Measurements from ENCODE around the gene DTNB. TPM values are rescaled to one million over a fixed set of nuclear protein-coding genes. Genes with fewer than 3 reads are reported as not detected.

The DTNB gene
- total RNA-seq, 4 donors from 2014 or later, result 12.4 to 28.8 (median 14.9) TPM

- Histone ChIP-seq H3K27me3 (no peaks in the 10 kb centered on the region), H3K9me3 (no peaks in the 10 kb centered on the region), H3K36me3 (no peaks in the 10 kb centered on the region), H3K4me1 (no peaks in the 10 kb centered on the region), H3K4me3 (no peak overlapping the region), H3K27ac (no peak overlapping the region)
- TF ChIP-seq POLR2A (IDR thresholded peaks at IDR 0.05) (no peak), CTCF (IDR thresholded peaks at IDR 0.05) (no peak)
- intact Hi-C loops (cut with DNase I; ENCODE audit: low total_unique reads), result no loop called here
- DNase-seq, result no peak
Observed at GRCh38 chr2:25497918-25498407, 175.4 kb downstream of the DTNB start.

- H3K4me3 ChIP-seq, result no peak overlapping the region
- H3K27me3 ChIP-seq, result no peaks in the 10 kb centered on the region
- no peak for DNase-seq
- no peaks in the 10 kb centered on the region for H3K36me3 ChIP-seq
- intact Hi-C loops (cut with DNase I; ENCODE audit: low total_unique reads), result no loop called here
- H3K27ac ChIP-seq, result no peak overlapping the region
- no peaks in the 10 kb centered on the region for H3K9me3 ChIP-seq
- TF ChIP-seq CTCF (IDR thresholded peaks at IDR 0.05) (no peak), POLR2A (IDR thresholded peaks at IDR 0.05) (no peak)
- no peaks in the 10 kb centered on the region for H3K4me1 ChIP-seq
Observed at GRCh38 chr2:25497229-25497917, 176.0 kb downstream of the DTNB start.

GRCh38 chr2:25494616-25495015, 178.8 kb downstream of the DTNB start:
- intact Hi-C loops (cut with DNase I; ENCODE audit: low total_unique reads), result no loop called here
- no peak for TF ChIP-seq POLR2A (IDR thresholded peaks at IDR 0.05)

GRCh38 chr2:25493207-25493606, 180.2 kb downstream of the DTNB start:
- H3K27me3 ChIP-seq, result no peaks in the 10 kb centered on the region
- H3K9me3 ChIP-seq, result no peaks in the 10 kb centered on the region
- H3K4me1 ChIP-seq, result no peaks in the 10 kb centered on the region
- no peak overlapping the region for H3K27ac ChIP-seq
- no peak for DNase-seq
- intact Hi-C loops (cut with DNase I; ENCODE audit: low total_unique reads), result no loop called here
- no peaks in the 10 kb centered on the region for H3K36me3 ChIP-seq
- TF ChIP-seq POLR2A (IDR thresholded peaks at IDR 0.05) (no peak), CTCF (IDR thresholded peaks at IDR 0.05) (no peak)
- H3K4me3 ChIP-seq, result no peak overlapping the region

More at GRCh38 chr2:25494616-25495015, 178.8 kb downstream of the DTNB start:
- no peak overlapping the region for H3K4me3 ChIP-seq
- no peaks in the 10 kb centered on the region for H3K4me1 ChIP-seq
- no peaks in the 10 kb centered on the region for H3K36me3 ChIP-seq
- no peak overlapping the region for H3K27ac ChIP-seq
- no peak for DNase-seq
- H3K27me3 ChIP-seq, result no peaks in the 10 kb centered on the region
- H3K9me3 ChIP-seq, result no peaks in the 10 kb centered on the region

GRCh38 chr2:25492726-25493125, 180.7 kb downstream of the DTNB start:
- TF ChIP-seq POLR2A (IDR thresholded peaks at IDR 0.05) (no peak), CTCF (IDR thresholded peaks at IDR 0.05) (no peak)
- DNase-seq, result no peak
- Histone ChIP-seq H3K27me3 (no peaks in the 10 kb centered on the region), H3K4me1 (no peaks in the 10 kb centered on the region), H3K36me3 (no peaks in the 10 kb centered on the region), H3K27ac (no peak overlapping the region), H3K4me3 (no peak overlapping the region), H3K9me3 (no peaks in the 10 kb centered on the region)
- intact Hi-C loops (cut with DNase I; ENCODE audit: low total_unique reads), result no loop called here

Measured in uterus (tissue), 4 donors.